K562 (cell line): Measurements from ENCODE around the gene RPL27. TPM values are rescaled to one million over a fixed set of nuclear protein-coding genes. Genes with fewer than 3 reads are reported as not detected.

Experiments
- ARHGAP35 ChIP-seq: fragments of 450-650 bp; IDR thresholded peaks from 2 replicates; pipeline ENCODE4 v1.6.1; 2018; ENCODE audit not compliant: partially characterized antibody
- CREM ChIP-seq: IDR thresholded peaks from 2 replicates; pipeline ENCODE4 v1.6.1; 2014; ENCODE audit warnings: antibody characterized with exemption, low read depth
- FOSL1 ChIP-seq: fragments of 200-800 bp; sonication (Bioruptor generic); conservative IDR thresholded peaks from 2 replicates; pipeline ENCODE4 v1.6.1; 2016; ENCODE audit warnings: missing genetic modification characterization, missing compliant biosample characterization
- HIVEP1 ChIP-seq: fragments of 250-450 bp; sonication (Bioruptor Pico); IDR thresholded peaks from 2 replicates; pipeline ENCODE4 v1.4.0; 2020; ENCODE audit warnings: mild to moderate bottlenecking
- HLTF ChIP-seq: fragments of 450-650 bp; IDR thresholded peaks from 2 replicates; pipeline ENCODE4 v1.6.1; 2016
- MAZ ChIP-seq, 2 experiments: fragments of 450-650 bp in 1 of 2; sonication (generic) in 1 of 2; formaldehyde crosslinking; IDR thresholded peaks in 1 of 2; conservative IDR thresholded peaks in 1 of 2; 2 replicates each; pipeline versions ENCODE4 v1.4.0 to v1.5.0; 2020; ENCODE audit warnings: mild to moderate bottlenecking in 1 of 2, missing genetic modification reagents in 1 of 2
- MEF2D ChIP-seq: conservative IDR thresholded peaks from 2 replicates; pipeline ENCODE4 v1.6.1; 2016; ENCODE audit warnings: low read depth, missing genetic modification characterization, missing compliant biosample characterization
- MTA1 ChIP-seq: fragments of 450-650 bp; IDR thresholded peaks from 2 replicates; pipeline ENCODE4 v1.6.1; 2017; ENCODE audit warnings: borderline replicate concordance
- NONO ChIP-seq, 2 experiments: fragments of 200-400 bp in 1 of 2; fragments of 450-650 bp in 1 of 2; formaldehyde crosslinking in 1 of 2; IDR thresholded peaks; 2 replicates each; pipeline ENCODE4 v1.6.1; 2017; ENCODE audit warnings: low read depth in 2 of 2, mild to moderate bottlenecking in 2 of 2, moderate library complexity in 2 of 2, low read length in 1 of 2
- PCBP2 ChIP-seq: fragments of 200-400 bp; formaldehyde crosslinking; IDR thresholded peaks from 2 replicates; pipeline ENCODE4 v1.6.1; 2018; ENCODE audit warnings: low read length, low read depth, mild to moderate bottlenecking, moderate library complexity; ENCODE audit not compliant: poor library complexity, severe bottlenecking
- POLR2AphosphoS5 ChIP-seq: IDR thresholded peaks from 2 replicates; pipeline ENCODE4 v1.6.1; 2011; ENCODE audit warnings: mild to moderate bottlenecking, low read depth, low read length, moderate library complexity; ENCODE audit not compliant: control insufficient read depth, insufficient read depth
- RFX7 ChIP-seq: fragments of 250-450 bp; sonication (Bioruptor Pico); IDR thresholded peaks from 2 replicates; pipeline ENCODE4 v1.5.1; 2021; ENCODE audit warnings: mild to moderate bottlenecking
- SAFB ChIP-seq: fragments of 200-400 bp; formaldehyde crosslinking; IDR thresholded peaks from 2 replicates; pipeline ENCODE4 v1.6.1; 2017; ENCODE audit warnings: low read depth, low read length, borderline replicate concordance
- SP1 ChIP-seq: sonication (generic); formaldehyde crosslinking; IDR thresholded peaks from 2 replicates; pipeline ENCODE4 v1.8.1; 2022; ENCODE audit warnings: mild to moderate bottlenecking, missing genetic modification reagents
- TFAM ChIP-seq: fragments of 250-450 bp; sonication (Bioruptor Pico); conservative IDR thresholded peaks from 2 replicates; pipeline ENCODE4 v1.5.0; 2021; ENCODE audit warnings: mild to moderate bottlenecking, moderate library complexity
- YY1 ChIP-seq, 3 experiments: IDR thresholded peaks; 2 replicates each; pipeline ENCODE4 v1.6.1; 2011; ENCODE audit warnings: low read length in 2 of 3, mild to moderate bottlenecking in 2 of 3, moderate library complexity in 2 of 3, borderline replicate concordance in 1 of 3, control low read depth in 1 of 3, low read depth in 1 of 3; ENCODE audit not compliant: insufficient read depth in 3 of 3, insufficient replicate concordance in 2 of 3, control insufficient read depth in 1 of 3, insufficient read length in 1 of 3; ENCODE audit errors: extremely low read depth in 1 of 3
- ZC3H8 ChIP-seq: fragments of 450-650 bp; IDR thresholded peaks from 2 replicates; pipeline ENCODE4 v1.6.1; 2017
- ZNF253 ChIP-seq: fragments of 250-450 bp; sonication (Bioruptor Pico); conservative IDR thresholded peaks from 2 replicates; pipeline ENCODE4 v1.6.1; 2021; ENCODE audit warnings: mild to moderate bottlenecking
- ZNF586 ChIP-seq: fragments of 450-650 bp; formaldehyde crosslinking; conservative IDR thresholded peaks from 2 replicates; pipeline ENCODE4 v1.4.0; 2020; ENCODE audit warnings: mild to moderate bottlenecking, moderate library complexity
- polyA plus RNA-seq, 8 experiments: library from polyadenylated mRNA; depleted of rRNA in 4 of 8; stranded (reverse) in 5 of 8; unstranded in 3 of 8; fragments of >200 nt; fragmentation: Nextera tagmentation in 2 of 8; fragmentation: Illumina TruSeq in 1 of 8; extraction: Ambion mirVana in 2 of 8; extraction: Trizol in 1 of 8; gene quantifications; 2 replicates each; pipeline versions ENCODE4 v1.2.1 to v1.2.3, GENCODE V29; 2011 to 2014; ENCODE audit warnings: inconsistent platforms in 1 of 8, missing spikeins in 1 of 8
- total RNA-seq, 7 experiments: library from RNA; depleted of rRNA in 6 of 7; stranded (reverse); fragments of >200 nt in 6 of 7; fragmentation: Illumina TruSeq in 2 of 7; extraction: Trizol in 2 of 7; gene quantifications; 2 replicates each; pipeline versions ENCODE4 v1.2.1 to v1.2.3, GENCODE V29; 2011 to 2021; ENCODE audit warnings: low replicate concordance in 1 of 7
- TF ChIP-seq, protein P1 (sequence below): fragments of 250-450 bp; sonication (Bioruptor Pico); IDR thresholded peaks from 2 replicates; pipeline ENCODE4 v1.5.0; 2021
- TF ChIP-seq, protein P2 (sequence below), 3 experiments: fragments of 200-800 bp in 1 of 3; sonication (Bioruptor generic) in 1 of 3; sonication (generic) in 1 of 3; formaldehyde crosslinking in 1 of 3; IDR thresholded peaks; 2 replicates each; pipeline versions ENCODE4 v1.6.1 to v1.8.0; 2016 to 2022; ENCODE audit warnings: mild to moderate bottlenecking in 2 of 3, missing compliant biosample characterization in 2 of 3, missing genetic modification characterization in 2 of 3, missing genetic modification reagents in 1 of 3
- TF ChIP-seq, protein P3 (sequence below): fragments of 250-450 bp; sonication (Bioruptor Pico); IDR thresholded peaks from 2 replicates; pipeline ENCODE4 v1.5.0; 2021; ENCODE audit warnings: mild to moderate bottlenecking, moderate library complexity

The RPL27 gene
- total and polyA plus RNA-seq, 9 of the 15 experiments (the other 6 are each of a cell fraction or from before 2014, with no cell fraction given) = 1,539 to 6,155 (median 3,710) TPM

DNA sequence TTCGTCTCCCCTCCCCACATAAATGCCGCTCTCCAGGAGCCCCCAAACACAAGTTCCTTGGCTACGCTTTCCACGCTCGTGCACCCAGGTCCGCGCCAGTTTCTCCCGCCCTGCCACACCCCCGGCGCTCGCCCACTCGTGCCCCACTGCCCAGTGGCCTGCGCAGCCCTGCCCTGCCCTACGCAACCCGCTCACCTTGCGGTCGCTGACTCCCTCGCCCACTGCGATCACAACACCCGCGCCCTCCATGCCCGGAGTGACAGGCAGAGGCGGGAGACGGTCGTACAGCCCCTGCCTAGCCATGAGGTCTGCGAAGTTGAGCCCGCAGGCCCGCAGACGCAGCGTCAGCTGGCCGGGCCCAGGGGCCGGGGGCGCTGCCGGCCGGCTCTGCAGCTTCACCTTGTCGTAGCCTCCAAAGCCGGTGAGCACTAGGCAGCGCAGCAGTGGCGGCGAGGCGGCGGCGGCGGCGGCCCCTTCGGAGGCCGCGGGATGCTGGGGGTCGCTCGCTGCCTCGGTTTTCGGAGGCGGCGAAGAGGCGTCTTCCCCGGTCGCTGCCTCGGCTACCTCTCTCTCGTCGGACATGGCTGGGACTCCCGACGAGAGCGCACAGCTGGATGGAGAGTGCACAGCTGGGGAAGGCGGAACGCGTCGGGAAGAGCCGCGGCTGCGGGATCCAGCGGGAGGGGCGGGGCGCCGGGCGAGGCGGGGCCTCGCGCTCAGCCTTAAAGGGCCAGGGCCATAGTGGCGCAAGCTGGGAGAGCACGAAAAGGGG, 23.7 kb downstream of the RPL27 start, which contains the start of gene VAT1 (continued):
- TF ChIP-seq ZC3H8 (no peak), MAZ (CRISPR knock-in tag; conservative IDR thresholded peaks at IDR 0.05 in 1 of 2, IDR thresholded peaks at IDR 0.05 in 1 of 2) (peak; percentile 62 to 69), ARHGAP35 (no peak), FOSL1 (tag) (no peak), MEF2D (tag) (no peak), SP1 (0 out of 2 replicates have a peak, but pooled peaks have one; percentile 42), CREM (peak; percentile 41), ZNF253 (CRISPR knock-in tag) (no peak), HIVEP1 (no peak), RFX7 (no peak), TFAM (CRISPR knock-in tag) (no peak), POLR2AphosphoS5 (peak; percentile 48; the same call in 1 of the 2 replicates), NONO (IDR thresholded peaks at IDR 0.05; ENCODE audit: low read depth in 2 of 2, low read length in 1 of 2) (0 out of 4 replicates have a peak, but pooled peaks of 1 of the 2 experiments have one; percentile 59), YY1 (IDR thresholded peaks at IDR 0.05; ENCODE audit: borderline replicate concordance in 1 of 3, control insufficient read depth in 1 of 3, extremely low read depth in 1 of 3, insufficient read depth in 3 of 3, insufficient read length in 1 of 3, insufficient replicate concordance in 2 of 3, low read depth in 1 of 3, low read length in 2 of 3) (peak in 1 of 3 experiments; percentile 9), SAFB (peak; percentile 79), ZNF586 (CRISPR knock-in tag) (no peak), HLTF (no peak), MTA1 (no peak), PCBP2 (no peak)
- TF ChIP-seq, protein P1, sequence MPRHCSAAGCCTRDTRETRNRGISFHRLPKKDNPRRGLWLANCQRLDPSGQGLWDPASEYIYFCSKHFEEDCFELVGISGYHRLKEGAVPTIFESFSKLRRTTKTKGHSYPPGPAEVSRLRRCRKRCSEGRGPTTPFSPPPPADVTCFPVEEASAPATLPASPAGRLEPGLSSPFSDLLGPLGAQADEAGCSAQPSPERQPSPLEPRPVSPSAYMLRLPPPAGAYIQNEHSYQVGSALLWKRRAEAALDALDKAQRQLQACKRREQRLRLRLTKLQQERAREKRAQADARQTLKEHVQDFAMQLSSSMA = 0 out of 2 replicates have a peak, but pooled peaks have one; percentile 55
- TF ChIP-seq, protein P2, sequence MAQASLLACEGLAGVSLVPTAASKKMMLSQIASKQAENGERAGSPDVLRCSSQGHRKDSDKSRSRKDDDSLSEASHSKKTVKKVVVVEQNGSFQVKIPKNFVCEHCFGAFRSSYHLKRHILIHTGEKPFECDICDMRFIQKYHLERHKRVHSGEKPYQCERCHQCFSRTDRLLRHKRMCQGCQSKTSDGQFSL (CRISPR knock-in tag; IDR thresholded peaks at IDR 0.05) = peak; percentile 51; the same call in 1 of the 2 replicates
- TF ChIP-seq, protein P2 (tag; IDR thresholded peaks at IDR 0.05) = no peak; a peak in 2 of 4 replicates
- TF ChIP-seq, protein P3, sequence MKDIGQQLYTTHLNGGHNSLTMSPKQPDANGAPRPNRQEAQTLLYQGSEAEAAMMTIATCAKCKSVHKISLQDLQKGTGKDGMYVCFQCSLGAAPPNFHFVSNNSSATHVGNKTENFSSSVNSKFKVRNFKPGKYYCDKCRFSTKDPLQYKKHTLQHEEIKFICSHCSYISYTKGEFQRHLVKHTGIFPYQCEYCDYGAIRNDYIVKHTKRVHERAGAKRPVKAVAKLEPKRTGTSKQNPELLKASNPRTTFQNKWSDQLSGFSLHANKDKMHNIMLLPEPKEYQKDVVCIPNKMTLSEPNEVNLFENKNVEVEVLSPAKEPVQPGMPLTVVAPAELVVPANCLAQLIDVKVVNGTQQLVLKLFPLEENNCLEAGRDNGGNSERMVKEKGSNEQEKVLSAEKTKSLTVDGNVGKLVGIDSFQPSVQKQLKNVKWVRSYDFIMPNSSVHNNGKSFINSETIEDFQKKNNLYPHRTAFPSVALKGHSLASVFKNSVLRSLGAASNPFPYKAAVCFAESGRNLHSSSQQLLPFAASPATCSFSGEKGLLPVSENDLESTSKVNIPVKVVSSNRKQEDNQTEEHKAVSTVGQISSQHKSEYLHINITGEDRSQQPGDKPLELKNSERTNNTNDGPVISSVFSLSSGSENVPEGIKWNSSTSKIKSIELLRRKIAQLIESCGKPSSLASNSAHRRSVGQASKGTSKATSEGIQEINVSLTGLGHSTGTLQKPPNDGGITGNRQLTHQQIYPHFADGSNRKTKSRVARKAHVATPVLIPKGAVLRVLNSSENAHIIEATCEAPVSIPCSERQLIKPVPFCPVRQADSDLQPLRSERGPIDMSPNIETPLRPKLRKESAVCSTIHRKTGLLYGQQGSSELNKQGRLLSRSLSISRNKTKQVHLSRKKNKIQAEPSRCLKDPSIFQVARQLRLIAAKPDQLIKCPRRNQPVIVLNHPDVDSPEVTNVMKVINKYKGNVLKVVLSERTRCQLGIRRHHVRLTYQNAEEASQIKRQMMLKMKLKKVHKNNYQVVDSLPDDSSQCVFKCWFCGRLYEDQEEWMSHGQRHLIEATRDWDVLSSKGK (CRISPR knock-in tag) = no peak
